ENCODE results near the gene ELOVL1. TPM values are rescaled to one million over a fixed set of nuclear protein-coding genes. Genes with fewer than 3 reads are reported as not detected.
A peak's percentile ranks its signal among the peaks of the same experiment; 100 is the strongest.

Gene ELOVL1
- total and polyA plus RNA-seq, 12 donors, result 18.4 to 82.0 (median 28.3) TPM

GRCh38 chr1:43363935-43364525, 3.8 kb downstream of the ELOVL1 start:
- H3K27me3 ChIP-seq, result no peaks in the 10 kb centered on the region
- H3K36me3 ChIP-seq, result peaks cover 0 to 57% (median 35%) of the 10 kb centered on the region in 9 donors
- H3K4me3 ChIP-seq, result no peak overlapping the region
- peaks cover 17 to 53% (median 30%) of the 10 kb centered on the region in 9 donors for H3K4me1 ChIP-seq
- H3K9me3 ChIP-seq, result no peaks in the 10 kb centered on the region
- intact Hi-C loops (cut with DNase I), result no loop called here
- H3K27ac ChIP-seq, result no peak overlapping the region
- ATAC-seq, result no peak
- no peak for TF ChIP-seq CTCF (IDR thresholded peaks at IDR 0.05)
- 79 to 81% methylated on average over 5 of the region's 5 CpGs for WGBS, 2 donors
- DNase-seq, result no peak

- Histone ChIP-seq H3K9me3 (no peaks in the 10 kb centered on the region), H3K4me1 (peaks cover 12 to 49% (median 26%) of the 10 kb centered on the region in 9 donors), H3K27ac (no peak overlapping the region), H3K36me3 (peaks cover 0 to 57% (median 35%) of the 10 kb centered on the region in 9 donors), H3K27me3 (no peaks in the 10 kb centered on the region), H3K4me3 (no peak overlapping the region)
- intact Hi-C loops (cut with DNase I), result no loop called here
- 79 to 80% methylated on average over 9 of the region's 9 CpGs for whole genome bisulfite sequencing, 2 donors
- TF ChIP-seq CTCF (IDR thresholded peaks at IDR 0.05), result no peak
- ATAC-seq (no peak), DNase-seq (no peak)
These were observed 4.4 kb downstream of the ELOVL1 start for GRCh38 chr1:43363283-43363934.

GRCh38 chr1:43360616-43361015, 7.2 kb downstream of the ELOVL1 start:
- no peaks in the 10 kb centered on the region for H3K27me3 ChIP-seq
- 62 to 66% methylated on average over 4 of the region's 4 CpGs for WGBS, 2 donors
- peaks cover 0 to 57% (median 35%) of the 10 kb centered on the region in 9 donors for H3K36me3 ChIP-seq
- H3K27ac ChIP-seq, result no peak overlapping the region
- no peak for TF ChIP-seq CTCF (IDR thresholded peaks at IDR 0.05)
- no peak for DNase-seq
- H3K4me1 ChIP-seq, result peaks cover 2 to 44% (median 13%) of the 10 kb centered on the region in 9 donors
- intact Hi-C loops (cut with DNase I), result no loop called here
- H3K4me3 ChIP-seq, result peak overlapping the region in 1 of 10 donors; percentile 73
- H3K9me3 ChIP-seq, result no peaks in the 10 kb centered on the region
- no peak for ATAC-seq

- DNase-seq, result no peak
- Histone ChIP-seq H3K4me3 (peak overlapping the region in 1 of 10 donors; percentile 73), H3K36me3 (peaks cover 0 to 49% (median 28%) of the 10 kb centered on the region in 9 donors), H3K27me3 (no peaks in the 10 kb centered on the region), H3K4me1 (peaks cover 2 to 41% (median 13%) of the 10 kb centered on the region in 9 donors), H3K9me3 (no peaks in the 10 kb centered on the region), H3K27ac (peak overlapping the region in 1 of 10 donors; percentile 95)
- WGBS, 2 donors, result 29 to 32% methylated on average over 11 of the region's 11 CpGs
- intact Hi-C loops (cut with DNase I), result loop anchor here in 3 of 10 donors (2.0 to 5.0 kb wide), 3 partner anchors 55 to 122 kb away; no protein-coding TSS in a partner anchor
- TF ChIP-seq CTCF (IDR thresholded peaks at IDR 0.05), result no peak
- ATAC-seq, result no peak
These were observed 8.1 kb downstream of the ELOVL1 start for GRCh38 chr1:43359696-43360095.

Data from heart right ventricle (tissue), 16 donors.